Stimulated activated CD8-positive, alpha-beta memory T cell treated with anti-CD3 and anti-CD28 coated beads, Interleukin-4, amount 100 ng/mL, for 24 hours (primary cell): ENCODE data around the gene OR51T1.
"Not testable (repeated sequence)": the region's sequence is repeated elsewhere in the genome, so short reads cannot be mapped to it uniquely, and the experiment has no call there.

ENCODE experiments used
- DNase-seq: peaks from one replicate; pipeline ENCODE4 v3.0.0-alpha.2; 2020; ENCODE audit warnings: low read depth

OR51T1 gene, protein sequence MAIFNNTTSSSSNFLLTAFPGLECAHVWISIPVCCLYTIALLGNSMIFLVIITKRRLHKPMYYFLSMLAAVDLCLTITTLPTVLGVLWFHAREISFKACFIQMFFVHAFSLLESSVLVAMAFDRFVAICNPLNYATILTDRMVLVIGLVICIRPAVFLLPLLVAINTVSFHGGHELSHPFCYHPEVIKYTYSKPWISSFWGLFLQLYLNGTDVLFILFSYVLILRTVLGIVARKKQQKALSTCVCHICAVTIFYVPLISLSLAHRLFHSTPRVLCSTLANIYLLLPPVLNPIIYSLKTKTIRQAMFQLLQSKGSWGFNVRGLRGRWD

DNA sequence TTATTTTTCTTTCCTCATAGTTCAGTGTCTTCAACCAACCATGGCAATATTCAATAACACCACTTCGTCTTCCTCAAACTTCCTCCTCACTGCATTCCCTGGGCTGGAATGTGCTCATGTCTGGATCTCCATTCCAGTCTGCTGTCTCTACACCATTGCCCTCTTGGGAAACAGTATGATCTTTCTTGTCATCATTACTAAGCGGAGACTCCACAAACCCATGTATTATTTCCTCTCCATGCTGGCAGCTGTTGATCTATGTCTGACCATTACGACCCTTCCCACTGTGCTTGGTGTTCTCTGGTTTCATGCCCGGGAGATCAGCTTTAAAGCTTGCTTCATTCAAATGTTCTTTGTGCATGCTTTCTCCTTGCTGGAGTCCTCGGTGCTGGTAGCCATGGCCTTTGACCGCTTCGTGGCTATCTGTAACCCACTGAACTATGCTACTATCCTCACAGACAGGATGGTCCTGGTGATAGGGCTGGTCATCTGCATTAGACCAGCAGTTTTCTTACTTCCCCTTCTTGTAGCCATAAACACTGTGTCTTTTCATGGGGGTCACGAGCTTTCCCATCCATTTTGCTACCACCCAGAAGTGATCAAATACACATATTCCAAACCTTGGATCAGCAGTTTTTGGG, at the start of gene OR51T1:
TSS of gene OR51T1 (plus strand) at position 41 of the 641 bp plus-strand sequence. CDS start at position 41, 0 bp downstream.
- no peak for DNase-seq

DNA sequence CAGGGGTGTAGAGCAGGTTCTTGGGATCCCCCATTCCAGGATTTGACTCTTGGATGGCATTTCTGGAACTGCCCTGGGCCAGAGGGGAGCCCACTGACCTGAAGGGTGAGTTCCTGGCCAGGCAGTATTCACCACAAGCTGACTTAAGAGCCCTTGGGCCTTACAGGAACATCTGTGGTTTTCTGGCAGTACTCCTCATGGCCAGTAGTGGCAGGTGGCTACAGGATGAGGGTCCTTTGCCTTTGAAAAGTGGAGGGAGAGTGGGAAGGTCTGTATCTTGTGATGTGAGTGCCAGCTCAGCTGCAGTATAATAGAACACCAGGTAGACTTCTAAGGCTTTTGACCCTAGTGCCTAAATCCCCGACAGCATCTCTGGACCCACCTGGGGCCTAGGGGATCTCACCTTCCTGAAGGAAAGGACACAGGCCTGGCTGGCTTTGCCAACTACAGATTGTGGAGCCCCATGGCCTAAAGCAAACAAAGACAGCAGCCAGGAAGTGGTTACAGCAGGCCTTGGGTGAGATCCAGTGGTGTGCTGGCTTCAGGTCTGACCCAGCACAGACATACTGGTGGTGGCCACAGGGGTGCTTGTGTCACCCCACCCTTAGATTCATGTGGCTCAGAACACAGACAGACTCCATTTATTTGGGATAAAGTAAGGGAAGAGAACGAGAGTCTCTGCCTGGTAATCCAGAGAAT, 41.7 kb upstream of the OR51T1 start:
- DNase-seq: no peak

DNA sequence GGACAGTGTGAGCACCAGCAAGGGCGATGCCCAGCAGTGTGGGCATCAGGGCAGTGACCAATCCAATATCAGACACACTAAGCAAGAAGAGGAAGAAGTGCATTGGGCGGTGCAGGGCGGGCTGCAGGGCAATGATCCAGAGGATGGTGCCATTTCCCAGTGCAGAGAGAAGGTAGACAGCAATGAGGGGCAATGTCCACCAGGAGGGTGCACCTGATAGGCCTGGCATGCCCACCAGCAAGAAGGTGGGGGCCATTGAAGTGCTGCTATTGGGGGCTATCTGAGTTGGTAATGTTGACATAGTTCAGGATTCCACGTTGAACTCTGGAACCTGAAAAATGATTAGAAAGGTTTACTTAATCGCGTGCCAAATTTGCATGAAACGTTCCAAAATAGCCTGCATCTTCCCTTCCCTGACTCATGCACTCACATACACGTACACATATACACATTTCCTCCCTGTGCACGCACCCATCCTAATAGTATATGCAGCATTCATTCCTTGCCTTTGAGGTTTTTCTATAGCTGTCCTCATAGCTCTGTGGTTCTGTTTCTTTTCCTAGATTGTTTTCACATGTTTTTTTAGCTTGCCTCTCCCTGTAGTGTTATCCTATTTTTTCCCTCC, 32.7 kb upstream of the OR51T1 start, which contains the start of gene OR51S1:
TSS of gene OR51S1 (minus strand) at position 301 of the 625 bp plus-strand sequence. CDS start at position 301, 0 bp downstream.
- no peak for DNase-seq

DNA sequence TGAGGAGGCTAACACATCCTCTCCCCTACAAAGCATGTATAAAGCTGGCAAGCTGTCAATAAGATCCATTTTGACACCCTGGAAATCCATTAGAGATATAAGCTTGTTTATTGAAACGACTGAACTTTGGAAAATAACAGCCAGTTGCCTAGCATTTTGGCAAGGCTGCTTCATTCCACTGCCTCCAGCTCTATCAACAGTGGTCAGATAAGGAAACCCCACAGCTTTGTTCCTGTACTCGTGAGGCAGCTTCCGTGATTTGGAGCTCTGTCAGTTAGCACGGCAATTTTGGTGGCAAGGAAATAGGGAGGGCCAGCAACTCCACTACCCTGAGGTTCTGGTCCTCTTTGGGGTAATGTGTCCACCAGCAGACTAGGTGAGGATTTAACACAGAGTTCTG, 30.7 kb upstream of the OR51T1 start:
- no peak for DNase-seq

DNA sequence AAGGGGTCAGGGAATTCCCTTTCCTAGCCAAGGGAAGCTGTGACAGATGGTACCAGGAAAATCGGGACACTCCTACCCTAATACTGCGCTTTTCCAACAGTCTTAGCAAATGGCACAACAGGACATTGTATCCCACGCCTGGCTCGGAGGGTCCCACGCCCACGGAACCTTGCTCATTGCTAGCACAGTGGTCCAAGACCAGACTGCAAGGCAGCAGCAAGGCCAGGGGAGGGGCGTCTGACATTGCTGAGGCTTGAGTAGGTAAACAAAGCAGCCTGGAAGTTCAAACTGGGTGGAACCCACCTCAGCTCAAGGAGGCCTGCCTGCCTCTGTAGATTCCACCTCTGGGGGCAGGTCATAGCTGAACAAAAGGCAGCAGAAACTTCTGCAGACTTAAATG, 27.4 kb upstream of the OR51T1 start:
- DNase-seq: not testable (repeated sequence)

DNA sequence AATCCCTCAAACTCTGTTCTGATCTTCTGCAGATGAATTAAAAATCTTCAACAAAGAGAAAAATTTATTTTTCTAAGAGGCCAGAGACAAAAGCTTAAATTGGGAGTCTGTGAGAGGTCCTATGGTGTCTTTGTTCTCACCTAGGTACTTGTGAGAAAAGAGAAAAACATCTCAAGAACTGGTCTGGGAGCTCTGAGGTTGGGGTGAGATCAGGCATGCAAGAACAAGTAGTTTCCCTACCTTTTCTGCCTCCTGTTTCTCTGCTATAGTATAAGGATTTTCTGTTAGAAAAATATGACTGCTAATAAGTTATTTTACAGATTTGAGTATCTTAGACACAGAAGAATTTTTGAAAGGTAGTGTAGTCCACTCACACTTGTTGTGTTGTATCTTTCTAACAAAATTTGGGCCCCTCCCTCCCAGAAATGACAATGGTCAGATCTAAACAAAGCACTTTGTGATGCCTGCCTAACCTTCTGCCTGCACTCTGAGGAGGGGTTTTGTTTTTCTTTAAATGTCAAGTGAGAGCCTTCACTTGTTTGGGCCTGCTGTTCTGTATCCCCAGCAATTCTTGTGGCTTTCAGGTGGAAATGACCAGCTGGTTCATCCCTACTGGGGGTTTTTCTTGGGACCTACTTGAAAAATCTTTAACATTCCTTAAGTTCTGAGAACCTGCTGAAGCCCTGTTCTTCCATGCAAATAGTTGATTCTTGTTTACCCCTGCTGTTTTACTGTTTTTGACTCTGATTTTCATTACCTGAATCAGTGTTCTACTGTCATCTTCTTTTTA, 19.1 kb upstream of the OR51T1 start:
- no peak for DNase-seq

DNA sequence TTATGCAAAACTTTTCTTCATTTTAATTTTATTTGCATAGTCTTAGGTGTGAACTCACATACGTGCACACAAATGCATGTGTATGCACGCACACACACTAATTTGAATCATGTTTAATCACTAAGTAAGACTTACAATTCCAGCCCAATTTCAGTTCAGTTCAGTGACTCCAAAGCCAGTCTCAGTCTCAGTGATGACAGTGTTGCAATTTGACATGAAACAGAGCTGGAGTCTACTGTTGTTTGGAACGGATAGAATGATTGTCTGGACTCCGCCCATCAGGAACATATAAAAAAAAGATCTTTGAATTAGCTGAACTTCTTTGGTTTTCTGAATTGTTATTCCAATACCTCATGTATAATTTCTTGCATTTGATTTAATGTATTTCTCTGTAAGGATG, 17.8 kb upstream of the OR51T1 start:
- no peak for DNase-seq

DNA sequence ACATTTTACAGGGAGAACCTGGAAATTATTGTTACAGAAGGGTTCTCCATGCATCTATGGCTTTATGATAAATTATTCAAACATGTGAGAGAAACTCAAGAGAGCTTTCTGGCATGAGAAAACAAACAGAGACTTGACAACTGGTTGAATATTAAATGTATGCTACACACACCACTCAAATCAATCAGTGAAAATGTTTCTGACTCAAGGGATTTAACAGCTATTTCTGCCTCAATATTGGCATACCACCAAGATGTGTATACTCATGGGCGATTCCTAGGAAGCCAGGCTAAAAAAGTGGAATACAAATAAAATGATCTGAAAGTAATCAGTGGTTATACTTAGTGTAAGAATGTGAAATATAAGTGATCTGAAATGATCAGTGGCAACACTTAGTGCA, 15.8 kb upstream of the OR51T1 start:
- no peak for DNase-seq

DNA sequence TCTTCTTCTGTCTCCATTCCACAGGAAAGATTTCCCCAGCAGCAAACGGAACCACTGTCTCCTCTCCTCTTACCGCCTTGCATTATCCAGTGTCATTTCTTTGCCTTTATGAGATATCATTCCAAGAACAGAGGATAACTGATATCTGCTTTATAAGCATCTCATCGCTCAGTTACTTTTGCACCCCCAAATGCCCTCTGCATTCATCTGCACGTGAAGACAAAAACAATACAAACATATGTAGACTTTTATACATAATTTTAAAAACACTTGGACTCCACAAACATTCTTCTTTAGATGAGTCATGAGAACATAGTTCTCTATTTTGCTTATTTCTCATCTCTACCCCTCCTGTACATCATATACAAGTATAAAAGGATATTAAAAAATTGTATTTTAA, 512 bp upstream of the OR51T1 start:
- DNase-seq: no peak

DNA sequence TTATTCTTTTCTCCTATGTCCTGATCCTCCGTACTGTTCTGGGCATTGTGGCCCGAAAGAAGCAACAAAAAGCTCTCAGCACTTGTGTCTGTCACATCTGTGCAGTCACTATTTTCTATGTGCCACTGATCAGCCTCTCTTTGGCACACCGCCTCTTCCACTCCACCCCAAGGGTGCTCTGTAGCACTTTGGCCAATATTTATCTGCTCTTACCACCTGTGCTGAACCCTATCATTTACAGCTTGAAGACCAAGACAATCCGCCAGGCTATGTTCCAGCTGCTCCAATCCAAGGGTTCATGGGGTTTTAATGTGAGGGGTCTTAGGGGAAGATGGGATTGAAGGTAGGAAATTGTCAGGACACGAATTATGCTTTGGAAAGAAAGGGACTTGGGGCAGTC, 843 bp downstream of the OR51T1 start:
- DNase-seq: no peak

DNA sequence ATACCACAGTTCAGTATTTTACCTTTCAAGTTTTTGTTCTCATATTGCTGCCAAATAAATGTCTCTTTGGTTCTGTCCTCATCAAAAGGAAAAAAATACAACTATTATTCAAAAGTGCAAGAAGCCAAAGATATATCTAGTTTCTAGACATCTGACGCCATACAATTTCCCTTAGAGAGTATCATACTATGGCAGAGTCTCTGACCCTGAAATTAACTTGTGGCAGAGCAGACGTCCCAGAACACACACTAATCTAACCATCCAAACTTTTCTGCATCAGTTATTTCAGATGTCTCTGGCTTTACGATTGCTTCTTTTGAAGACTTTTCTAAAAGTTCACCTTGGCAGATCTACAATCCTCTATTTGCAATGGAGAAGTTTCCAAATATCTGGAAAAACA, 2.7 kb downstream of the OR51T1 start:
- DNase-seq: no peak

DNA sequence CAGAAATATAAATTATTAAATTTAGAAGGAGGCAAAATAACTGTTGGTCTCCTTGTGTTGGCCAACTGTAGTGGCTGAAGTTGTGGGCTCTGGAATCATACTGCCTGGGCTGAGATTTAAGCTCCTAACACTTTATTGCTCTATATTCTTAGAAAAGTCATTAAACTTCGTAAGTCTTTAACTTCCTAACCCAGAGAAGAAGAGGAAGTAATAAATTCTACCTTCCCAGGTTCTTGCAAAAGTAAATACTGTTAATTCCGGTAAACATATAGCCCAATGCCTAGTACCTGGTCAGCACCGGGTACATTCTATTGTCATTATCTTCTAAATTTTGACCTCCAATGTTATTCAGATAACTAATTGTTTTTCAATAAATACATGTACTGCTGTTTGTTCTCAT, 4.5 kb downstream of the OR51T1 start:
- no peak for DNase-seq

DNA sequence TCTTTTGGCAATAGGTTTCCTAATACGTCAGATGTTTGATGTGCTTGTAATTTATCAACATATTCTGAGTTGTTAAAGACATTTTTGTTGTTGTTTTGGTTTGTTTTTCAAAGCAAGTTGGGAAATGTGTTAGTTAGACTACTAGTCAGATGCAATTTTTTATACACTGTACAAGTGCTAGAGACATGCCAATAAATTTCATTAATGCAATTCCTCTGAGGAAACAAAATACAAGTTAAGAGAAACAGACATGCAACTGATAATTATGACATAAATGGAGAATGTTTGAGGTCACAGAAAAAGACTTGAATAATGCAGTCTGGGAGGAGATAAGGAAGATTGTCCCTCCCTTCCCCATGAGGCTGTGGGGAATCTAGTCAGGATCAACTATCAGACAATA, 5.9 kb downstream of the OR51T1 start:
- no peak for DNase-seq

DNA sequence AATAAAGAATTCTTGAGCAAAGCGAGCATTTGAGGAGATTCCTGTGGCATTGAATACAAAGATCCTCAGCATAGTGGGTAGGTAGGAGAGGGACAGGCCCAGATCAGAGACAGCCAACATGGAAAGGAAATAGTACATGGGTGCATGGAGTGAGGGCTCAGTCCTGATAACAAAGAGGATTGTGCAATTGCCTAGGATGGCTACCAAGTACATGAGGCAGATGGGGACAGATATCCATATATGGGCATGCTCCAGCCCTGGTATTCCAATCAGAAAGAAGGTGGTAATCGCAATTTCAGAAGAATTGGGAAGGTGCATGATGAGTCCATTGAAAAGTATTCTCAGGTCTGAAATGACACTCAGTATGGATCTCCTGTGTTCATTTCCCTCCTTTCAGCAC, 8.6 kb downstream of the OR51T1 start:
- no peak for DNase-seq

DNA sequence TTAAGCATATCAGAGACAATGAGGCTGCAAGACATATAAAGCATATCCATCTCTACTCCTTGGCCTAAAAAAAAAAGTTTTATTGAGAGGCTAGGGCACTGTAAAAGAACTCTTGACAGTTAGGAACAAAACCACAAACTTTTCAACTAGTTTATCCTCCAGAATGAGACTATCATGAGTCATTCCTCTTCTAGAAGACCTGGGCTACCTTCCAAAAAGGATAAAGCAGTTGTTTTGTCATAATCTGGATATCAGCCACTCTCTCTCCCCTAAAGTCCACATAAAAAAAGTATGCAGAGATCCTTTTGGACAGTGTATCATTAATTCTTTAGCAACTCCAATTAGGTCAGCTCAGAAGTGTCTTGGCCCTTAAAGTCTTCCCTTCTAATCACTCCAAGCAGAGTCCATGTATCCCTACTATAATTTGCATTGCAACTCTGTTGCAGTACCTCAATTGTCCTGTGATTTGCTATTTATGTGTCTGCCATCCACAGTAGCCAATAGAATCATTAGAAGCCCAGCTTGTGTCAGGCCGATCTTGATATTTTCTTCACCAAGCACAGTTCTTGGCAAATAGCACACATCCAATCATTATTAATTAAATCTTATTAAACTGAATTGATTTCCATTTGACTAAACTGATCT, 10.4 kb downstream of the OR51T1 start:
- DNase-seq: no peak

DNA sequence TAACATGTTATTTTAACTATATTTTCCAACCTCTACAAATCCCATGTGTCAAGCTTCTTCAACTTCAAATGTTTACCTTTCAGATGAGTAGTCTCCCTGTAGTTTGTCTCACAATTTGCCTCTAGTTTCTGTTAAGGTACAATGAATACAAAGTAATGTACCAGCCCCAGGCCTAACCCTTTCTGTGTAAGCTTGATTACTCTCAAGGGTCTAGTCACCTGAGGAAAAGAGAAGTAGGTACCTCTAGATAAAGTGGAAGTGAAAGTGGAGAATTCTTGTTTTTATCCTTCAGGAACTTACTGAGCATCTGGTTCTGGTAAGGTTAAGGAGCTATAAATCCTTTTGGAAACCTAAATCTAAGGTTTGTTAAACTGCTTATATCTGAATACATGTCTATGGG, 21.8 kb downstream of the OR51T1 start, which contains the start of gene OR51A7:
TSS of gene OR51A7 (plus strand) at position 300 of the 400 bp plus-strand sequence. CDS start 3,587 bp downstream, outside the sequence.
- no peak for DNase-seq

DNA sequence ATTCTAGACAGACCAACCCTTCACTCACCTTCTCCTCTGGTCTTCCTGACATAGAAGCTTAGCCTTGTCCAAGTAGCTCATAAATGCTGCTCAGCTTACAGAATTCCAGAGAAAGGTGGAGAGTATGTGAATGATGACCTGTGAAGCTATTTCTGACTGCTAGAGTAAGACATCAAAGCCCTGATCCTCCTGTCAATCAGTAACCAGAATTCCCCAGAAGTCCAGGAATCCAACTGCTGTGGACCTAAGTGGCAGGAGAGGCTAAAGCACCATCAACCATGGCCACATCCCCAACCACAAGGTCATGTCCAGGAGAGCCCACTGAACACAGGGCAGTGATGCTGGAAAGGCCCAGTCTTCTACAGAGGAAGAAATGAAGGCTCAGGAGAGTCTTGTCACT, 34.9 kb downstream of the OR51T1 start:
- DNase-seq: no peak

DNA sequence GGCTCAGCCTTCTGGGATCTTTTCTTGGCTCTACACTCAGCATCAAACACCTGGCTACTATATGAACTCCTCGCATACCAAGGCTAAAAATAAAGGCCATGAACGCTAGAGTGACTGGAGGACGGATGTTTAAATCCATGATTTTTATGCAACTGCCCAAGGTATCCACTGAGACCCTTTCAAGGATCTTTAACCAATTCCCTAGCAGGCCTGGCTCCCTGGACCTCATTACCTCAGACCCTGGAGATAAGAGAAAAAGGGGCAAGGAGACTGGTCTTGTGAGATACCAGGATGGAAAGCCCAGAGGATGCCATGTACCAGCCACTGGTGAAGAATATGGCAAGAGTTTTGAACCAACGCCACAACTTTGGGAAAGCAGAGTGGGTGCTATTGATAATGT, 37.5 kb downstream of the OR51T1 start, which contains the start of gene OR51G2:
TSS of gene OR51G2 (minus strand) at position 101 of the 400 bp plus-strand sequence. CDS start 3,687 bp downstream, outside the sequence.
- no peak for DNase-seq

DNA sequence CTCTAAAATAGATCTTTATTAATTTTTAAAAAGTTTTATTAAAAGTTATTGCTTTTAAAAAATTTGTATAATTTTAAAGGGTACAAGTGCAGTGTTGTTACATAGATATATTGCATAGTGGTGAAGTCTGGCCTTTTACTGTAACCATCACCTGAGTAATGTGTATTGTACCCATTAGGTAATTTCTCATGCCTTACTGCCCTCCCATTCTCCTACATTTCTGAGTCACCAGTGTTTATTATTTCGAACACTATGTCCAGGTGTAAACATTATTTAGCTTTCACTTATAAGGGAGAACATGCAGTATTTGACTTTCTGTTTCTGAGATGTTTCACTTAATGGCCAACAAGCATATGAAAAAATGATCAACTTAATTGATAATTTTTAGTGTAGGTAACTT, 40.1 kb downstream of the OR51T1 start:
- DNase-seq: no peak

DNA sequence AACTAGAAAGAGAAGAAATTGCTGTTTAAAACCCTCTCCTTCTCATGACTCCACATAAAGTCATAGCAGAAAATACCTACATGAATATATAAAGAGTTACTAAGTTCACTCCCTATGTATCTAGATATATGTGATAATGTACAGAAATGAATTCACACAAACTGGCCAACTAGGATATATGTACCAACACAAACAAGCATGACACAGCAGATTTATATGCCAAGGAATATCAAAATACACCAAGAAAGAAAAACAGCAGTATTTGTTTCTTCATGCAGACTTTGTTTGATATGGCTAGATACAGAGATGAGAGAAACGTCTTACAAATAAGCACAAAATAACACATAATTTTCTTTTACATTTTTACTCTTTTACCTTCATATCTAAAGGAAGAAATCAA, 40.6 kb downstream of the OR51T1 start:
- no peak for DNase-seq

DNA sequence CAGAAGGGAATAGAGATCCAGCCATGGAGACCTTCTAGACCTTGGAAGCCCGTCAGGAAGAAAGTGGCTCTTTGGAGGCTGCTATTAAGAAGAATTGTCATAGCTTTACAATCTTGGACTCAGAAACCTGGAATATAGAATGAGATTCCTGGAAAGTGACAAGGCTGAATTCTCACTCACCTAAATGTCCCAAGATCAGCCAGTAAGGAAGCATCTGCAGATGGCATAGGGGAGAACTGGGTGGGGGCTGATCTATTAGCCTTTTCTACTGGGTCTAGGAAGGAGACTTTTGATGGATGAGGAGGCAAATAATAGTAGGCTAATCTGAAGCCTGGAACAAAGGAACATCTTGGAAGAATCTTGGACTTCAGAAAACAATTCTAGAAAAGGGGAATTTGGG, 42.5 kb downstream of the OR51T1 start, which contains the start of gene OR51G1:
TSS of gene OR51G1 (minus strand) at position 101 of the 400 bp plus-strand sequence. CDS start at position 101, 0 bp downstream.
- DNase-seq: no peak
